Measurements from ENCODE around the gene RPL4. TPM values are rescaled to one million over a fixed set of nuclear protein-coding genes. Genes with fewer than 3 reads are reported as not detected.

Gene RPL4
- total RNA-seq, 2 experiments from 2014 or later: 4,670 to 4,826 TPM

GRCh38 chr15:66498501-66499386, 5.9 kb downstream of the RPL4 start:
- Mint-ChIP-seq H3K36me3 (peaks cover 82% of the 10 kb centered on the region), H3K27me3 (no peaks in the 10 kb centered on the region), H3K27ac (peak overlapping the region; percentile 97), H3K4me1 (peaks cover 63% of the 10 kb centered on the region), H3K4me3 (peak overlapping the region; percentile 94), H3K9me3 (no peaks in the 10 kb centered on the region)
- DNase-seq: peak; percentile 6

- Mint-ChIP-seq H3K27me3 (no peaks in the 10 kb centered on the region), H3K4me3 (peak within 1 kb of the TSS; percentile 94), H3K4me1 (peaks cover 60% of the 10 kb centered on the region), H3K27ac (peak within 1 kb of the TSS; percentile 97), H3K9me3 (no peaks in the 10 kb centered on the region), H3K36me3 (peaks cover 80% of the 10 kb centered on the region)
- peak; percentile 99 for DNase-seq
These were observed 6.9 kb downstream of the RPL4 start, which contains the start of gene SNAPC5 for GRCh38 chr15:66497502-66498455. Gene SNAPC5, minus strand, starts transcription at chr15:66497762. Its CDS starts 31 bp downstream, at chr15:66497731.

GRCh38 chr15:66496951-66497501, 7.6 kb downstream of the RPL4 start:
- H3K27ac Mint-ChIP-seq: peak overlapping the region; percentile 97
- H3K36me3 Mint-ChIP-seq: peaks cover 72% of the 10 kb centered on the region
- peak overlapping the region; percentile 94 for H3K4me3 Mint-ChIP-seq
- H3K27me3 Mint-ChIP-seq: no peaks in the 10 kb centered on the region
- peaks cover 53% of the 10 kb centered on the region for H3K4me1 Mint-ChIP-seq
- no peaks in the 10 kb centered on the region for H3K9me3 Mint-ChIP-seq
- no peak for DNase-seq

GRCh38 chr15:66494262-66494661, 10.4 kb downstream of the RPL4 start:
- no peak overlapping the region for H3K4me3 Mint-ChIP-seq

GRCh38 chr15:66491846-66492245, 12.8 kb downstream of the RPL4 start:
- H3K4me1 Mint-ChIP-seq: peaks cover 28% of the 10 kb centered on the region
- peaks cover 32% of the 10 kb centered on the region for H3K36me3 Mint-ChIP-seq
- no peaks in the 10 kb centered on the region for H3K27me3 Mint-ChIP-seq
- H3K4me3 Mint-ChIP-seq: no peak overlapping the region
- DNase-seq: no peak
- H3K9me3 Mint-ChIP-seq: no peaks in the 10 kb centered on the region
- H3K27ac Mint-ChIP-seq: peak overlapping the region; percentile 75

More at GRCh38 chr15:66494262-66494661, 10.4 kb downstream of the RPL4 start:
- peak overlapping the region; percentile 50 for H3K27ac Mint-ChIP-seq
- peaks cover 44% of the 10 kb centered on the region for H3K4me1 Mint-ChIP-seq
- no peaks in the 10 kb centered on the region for H3K9me3 Mint-ChIP-seq
- no peaks in the 10 kb centered on the region for H3K27me3 Mint-ChIP-seq
- H3K36me3 Mint-ChIP-seq: peaks cover 47% of the 10 kb centered on the region
- no peak for DNase-seq

- Mint-ChIP-seq H3K4me3 (no peak overlapping the region), H3K4me1 (peaks cover 9% of the 10 kb centered on the region), H3K27ac (no peak overlapping the region), H3K27me3 (no peaks in the 10 kb centered on the region), H3K9me3 (no peaks in the 10 kb centered on the region), H3K36me3 (peaks cover 23% of the 10 kb centered on the region)
- no peak for DNase-seq
These were observed 15.4 kb downstream of the RPL4 start for GRCh38 chr15:66489179-66489791.

- no peak overlapping the region for H3K27ac Mint-ChIP-seq
- H3K36me3 Mint-ChIP-seq: peaks cover 19% of the 10 kb centered on the region
- H3K9me3 Mint-ChIP-seq: no peaks in the 10 kb centered on the region
These were observed 16.1 kb downstream of the RPL4 start for GRCh38 chr15:66488525-66488924.

GRCh38 chr15:66486887-66487286, 17.8 kb downstream of the RPL4 start:
- peaks cover 20% of the 10 kb centered on the region for H3K36me3 Mint-ChIP-seq
- no peaks in the 10 kb centered on the region for H3K27me3 Mint-ChIP-seq
- H3K27ac Mint-ChIP-seq: no peak overlapping the region
- H3K9me3 Mint-ChIP-seq: no peaks in the 10 kb centered on the region
- H3K4me3 Mint-ChIP-seq: no peak overlapping the region
- H3K4me1 Mint-ChIP-seq: peaks cover 6% of the 10 kb centered on the region
- DNase-seq: no peak

More at GRCh38 chr15:66488525-66488924, 16.1 kb downstream of the RPL4 start:
- H3K4me1 Mint-ChIP-seq: peaks cover 6% of the 10 kb centered on the region
- no peak for DNase-seq
- no peak overlapping the region for H3K4me3 Mint-ChIP-seq
- no peaks in the 10 kb centered on the region for H3K27me3 Mint-ChIP-seq

GRCh38 chr15:66484539-66485112, 20.0 kb downstream of the RPL4 start:
- no peak for DNase-seq
- Mint-ChIP-seq H3K27ac (peak overlapping the region; percentile 69), H3K36me3 (peaks cover 29% of the 10 kb centered on the region), H3K4me1 (peaks cover under 1% of the 10 kb centered on the region), H3K9me3 (no peaks in the 10 kb centered on the region), H3K27me3 (no peaks in the 10 kb centered on the region), H3K4me3 (no peak overlapping the region)

- H3K36me3 Mint-ChIP-seq: peaks cover 34% of the 10 kb centered on the region
These were observed 21.5 kb downstream of the RPL4 start for GRCh38 chr15:66483131-66483566.

GRCh38 chr15:66482539-66482938, 22.1 kb downstream of the RPL4 start:
- H3K4me1 Mint-ChIP-seq: peaks cover 4% of the 10 kb centered on the region
- DNase-seq: no peak
- no peaks in the 10 kb centered on the region for H3K9me3 Mint-ChIP-seq
- H3K4me3 Mint-ChIP-seq: no peak overlapping the region
- no peak overlapping the region for H3K27ac Mint-ChIP-seq
- H3K27me3 Mint-ChIP-seq: no peaks in the 10 kb centered on the region
- H3K36me3 Mint-ChIP-seq: peaks cover 31% of the 10 kb centered on the region

More at GRCh38 chr15:66483131-66483566, 21.5 kb downstream of the RPL4 start:
- Mint-ChIP-seq H3K9me3 (no peaks in the 10 kb centered on the region), H3K4me1 (peaks cover 4% of the 10 kb centered on the region), H3K27ac (no peak overlapping the region), H3K27me3 (no peaks in the 10 kb centered on the region), H3K4me3 (no peak overlapping the region)
- DNase-seq: no peak

GRCh38 chr15:66481107-66481856, 23.4 kb downstream of the RPL4 start:
- Mint-ChIP-seq H3K27ac (peak overlapping the region; percentile 7), H3K9me3 (no peaks in the 10 kb centered on the region), H3K27me3 (no peaks in the 10 kb centered on the region), H3K36me3 (peaks cover 31% of the 10 kb centered on the region), H3K4me3 (no peak overlapping the region), H3K4me1 (peaks cover 8% of the 10 kb centered on the region)
- DNase-seq: no peak

- H3K4me1 Mint-ChIP-seq: peaks cover 16% of the 10 kb centered on the region
- peaks cover 31% of the 10 kb centered on the region for H3K36me3 Mint-ChIP-seq
- no peak for DNase-seq
- no peak overlapping the region for H3K27ac Mint-ChIP-seq
- no peaks in the 10 kb centered on the region for H3K27me3 Mint-ChIP-seq
- no peak overlapping the region for H3K4me3 Mint-ChIP-seq
- no peaks in the 10 kb centered on the region for H3K9me3 Mint-ChIP-seq
These were observed 24.4 kb downstream of the RPL4 start for GRCh38 chr15:66480267-66480666.

All from activated naive CD8-positive, alpha-beta T cell treated with anti-CD3 and anti-CD28 coated beads for 36 hours (primary cell).